GM15510 (cell line): ENCODE results near the gene SLC12A6.

ENCODE experiments used
- POLR2A ChIP-seq: IDR thresholded peaks from 3 replicates; pipeline ENCODE4 v1.6.1; 2011; ENCODE audit warnings: borderline replicate concordance; ENCODE audit not compliant: insufficient read length; ENCODE audit errors: extremely low read depth

The SLC12A6 gene

GRCh38 chr15:34360298-34360697 is 22.7 kb upstream of the SLC12A6 start:
- no peak for TF ChIP-seq POLR2A

DNA sequence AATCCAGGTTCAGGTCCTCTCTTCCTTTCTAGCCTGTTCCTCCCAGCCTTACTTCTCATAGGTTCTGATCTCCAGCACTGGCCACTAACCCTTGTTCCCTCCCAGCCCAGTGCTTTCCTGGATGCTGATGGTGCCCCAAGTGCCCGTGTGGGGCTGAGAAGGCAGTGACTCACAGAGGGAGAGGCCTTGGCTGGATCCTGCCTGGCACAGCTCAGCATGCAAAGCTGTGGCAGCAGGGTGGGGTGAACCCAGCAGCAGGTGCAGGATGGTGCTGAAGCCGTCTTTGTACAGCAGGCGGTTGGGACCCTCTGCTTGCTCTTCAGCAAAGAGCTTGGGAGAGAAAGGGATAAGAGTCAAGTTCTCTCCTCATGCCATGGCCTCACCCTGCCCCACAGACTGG is 21.8 kb upstream of the SLC12A6 start:
- no peak for TF ChIP-seq POLR2A

GRCh38 chr15:34358948-34359347 is 21.4 kb upstream of the SLC12A6 start:
- no peak for TF ChIP-seq POLR2A

DNA sequence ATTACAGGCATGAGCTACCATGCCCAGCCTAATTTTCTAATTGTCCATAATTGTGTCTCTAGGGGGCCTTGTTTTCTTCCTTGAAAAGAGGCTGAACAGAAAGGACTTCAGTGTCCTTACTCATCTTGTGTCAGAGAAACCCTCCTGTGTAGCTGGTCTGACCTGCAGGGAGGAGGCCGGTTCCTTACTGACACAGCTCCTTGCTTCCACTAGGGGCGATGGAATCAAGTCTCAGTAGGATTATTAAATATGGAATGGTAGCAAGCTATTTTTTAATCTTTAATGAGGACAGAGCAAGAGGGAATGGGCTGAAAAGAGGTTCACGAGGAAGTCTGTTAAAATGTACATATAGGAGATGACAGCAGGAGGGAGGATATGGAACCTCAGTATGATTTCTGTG is 20.8 kb upstream of the SLC12A6 start:
- no peak for TF ChIP-seq POLR2A

GRCh38 chr15:34357653-34358052 is 20.1 kb upstream of the SLC12A6 start:
- TF ChIP-seq POLR2A = no peak

DNA sequence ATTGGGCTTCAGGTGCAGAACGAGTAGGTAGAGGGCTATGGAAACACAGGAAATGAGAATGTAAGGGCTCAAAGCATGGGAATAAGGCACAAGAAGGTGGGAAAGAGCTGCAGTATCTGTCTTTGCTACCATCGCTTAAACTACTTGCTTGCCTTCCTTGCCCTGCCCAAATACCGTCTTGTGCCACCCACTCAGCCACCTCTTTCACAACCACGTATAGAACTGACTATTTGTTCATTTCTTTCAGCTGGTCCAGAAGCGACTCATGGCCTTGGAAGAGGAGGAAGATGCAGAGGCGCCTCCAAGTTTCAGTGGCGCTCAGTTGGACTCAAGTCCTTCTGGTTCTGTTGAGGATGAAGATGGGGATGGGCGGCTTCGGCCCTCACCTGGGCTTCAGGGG is 17.7 kb upstream of the SLC12A6 start:
- no peak for TF ChIP-seq POLR2A

GRCh38 chr15:34354286-34354685 is 16.7 kb upstream of the SLC12A6 start:
- TF ChIP-seq POLR2A = no peak

DNA sequence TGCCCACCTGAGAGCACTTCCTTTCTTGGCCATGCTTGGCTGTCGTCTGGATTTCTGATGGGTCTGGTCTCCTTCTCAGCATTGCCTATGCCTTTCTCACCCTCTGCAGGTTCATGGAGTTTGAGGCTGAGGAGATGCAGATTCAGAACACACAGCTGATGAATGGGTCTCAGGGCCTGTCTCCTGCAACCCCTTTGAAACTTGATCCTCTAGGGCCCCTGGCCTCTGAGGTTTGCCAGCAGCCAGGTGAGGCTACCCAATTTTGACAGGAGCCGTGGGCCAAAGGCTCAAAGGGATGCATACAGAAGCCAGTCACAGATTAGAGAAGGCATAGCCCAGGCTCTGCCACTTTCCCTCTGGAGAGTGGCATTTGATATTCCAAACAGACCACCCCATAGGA is 16.0 kb upstream of the SLC12A6 start:
- TF ChIP-seq POLR2A = no peak

GRCh38 chr15:34349769-34350168 is 12.2 kb upstream of the SLC12A6 start:
- TF ChIP-seq POLR2A = no peak

DNA sequence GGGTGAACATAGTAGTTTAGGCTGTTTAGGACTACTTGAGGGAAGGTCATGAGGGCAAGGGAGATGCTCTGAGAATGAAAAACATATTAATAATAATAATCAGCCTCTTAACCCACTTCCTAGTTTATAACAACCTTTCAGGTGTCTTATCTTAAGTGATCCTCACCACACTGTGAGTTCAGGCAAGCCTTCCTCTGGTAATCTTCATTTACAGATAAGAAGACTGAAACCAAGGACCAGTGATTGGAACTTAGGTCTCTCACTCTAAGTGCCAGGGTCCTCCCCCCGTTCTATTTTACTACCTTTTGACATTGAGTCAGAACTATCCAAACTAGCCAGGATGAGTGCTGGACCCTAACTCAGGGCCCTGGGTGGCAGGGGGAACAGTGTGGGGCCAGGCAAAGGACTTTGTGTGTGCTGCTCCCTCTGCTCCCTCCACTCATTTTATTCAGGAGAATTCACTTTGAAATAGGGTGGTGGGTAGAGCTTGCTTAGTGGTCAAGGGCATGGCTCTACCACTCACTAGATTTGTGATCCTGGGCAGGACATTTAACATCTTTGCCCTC is 11.2 kb upstream of the SLC12A6 start:
- TF ChIP-seq POLR2A = no peak

GRCh38 chr15:34347951-34348638 is 10.5 kb upstream of the SLC12A6 start:
- no peak for TF ChIP-seq POLR2A

DNA sequence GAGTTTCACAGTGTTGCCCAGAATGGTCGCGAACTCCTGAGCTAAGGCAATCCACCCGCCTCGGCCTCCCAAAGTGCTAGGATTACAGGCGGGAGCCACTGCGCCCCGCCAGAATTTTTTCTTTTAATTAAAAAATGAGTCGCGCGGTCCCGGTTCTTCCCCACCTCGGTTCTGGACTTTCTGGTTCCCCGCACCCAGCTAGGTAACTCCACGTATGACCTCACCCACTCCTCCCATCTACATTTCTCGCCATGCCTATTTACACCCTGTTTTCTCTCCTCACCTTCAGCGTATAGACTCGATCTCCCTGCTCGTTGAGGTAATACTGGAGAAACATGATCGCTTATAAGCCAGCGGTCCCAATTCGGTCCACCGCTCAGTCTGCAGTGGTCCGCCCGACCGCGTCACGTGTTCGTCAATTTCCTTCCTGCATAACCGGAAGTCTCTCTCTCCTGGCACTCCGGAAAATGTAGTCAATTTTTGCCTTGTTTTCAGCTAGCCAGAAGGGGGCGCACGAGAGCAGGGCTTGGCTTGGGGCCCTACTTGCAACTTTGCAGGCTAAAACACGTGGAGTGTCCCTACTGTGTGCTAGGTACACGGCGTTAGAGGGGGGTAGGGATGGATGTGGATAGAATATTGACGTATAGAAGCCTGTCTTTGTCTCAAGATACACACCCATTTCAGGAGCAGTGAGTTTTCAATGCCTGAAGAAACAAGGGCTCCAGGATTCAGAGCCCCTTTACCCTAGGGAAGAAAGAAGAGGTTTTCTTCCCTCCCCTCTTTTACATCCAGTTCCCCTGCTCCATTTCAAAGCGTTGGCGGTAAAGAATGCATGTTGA is 5.4 kb upstream of the SLC12A6 start, which contains the start of the genes NOP10 and NUTM1:
NOP10 (minus strand) TSS at position 400 of the 839 bp plus-strand sequence; CDS start at position 337, 63 bp downstream.
NUTM1 (plus strand) TSS at position 579 of the 839 bp plus-strand sequence. CDS start 382 bp downstream, outside the sequence.
- TF ChIP-seq POLR2A = peak; percentile 90

DNA sequence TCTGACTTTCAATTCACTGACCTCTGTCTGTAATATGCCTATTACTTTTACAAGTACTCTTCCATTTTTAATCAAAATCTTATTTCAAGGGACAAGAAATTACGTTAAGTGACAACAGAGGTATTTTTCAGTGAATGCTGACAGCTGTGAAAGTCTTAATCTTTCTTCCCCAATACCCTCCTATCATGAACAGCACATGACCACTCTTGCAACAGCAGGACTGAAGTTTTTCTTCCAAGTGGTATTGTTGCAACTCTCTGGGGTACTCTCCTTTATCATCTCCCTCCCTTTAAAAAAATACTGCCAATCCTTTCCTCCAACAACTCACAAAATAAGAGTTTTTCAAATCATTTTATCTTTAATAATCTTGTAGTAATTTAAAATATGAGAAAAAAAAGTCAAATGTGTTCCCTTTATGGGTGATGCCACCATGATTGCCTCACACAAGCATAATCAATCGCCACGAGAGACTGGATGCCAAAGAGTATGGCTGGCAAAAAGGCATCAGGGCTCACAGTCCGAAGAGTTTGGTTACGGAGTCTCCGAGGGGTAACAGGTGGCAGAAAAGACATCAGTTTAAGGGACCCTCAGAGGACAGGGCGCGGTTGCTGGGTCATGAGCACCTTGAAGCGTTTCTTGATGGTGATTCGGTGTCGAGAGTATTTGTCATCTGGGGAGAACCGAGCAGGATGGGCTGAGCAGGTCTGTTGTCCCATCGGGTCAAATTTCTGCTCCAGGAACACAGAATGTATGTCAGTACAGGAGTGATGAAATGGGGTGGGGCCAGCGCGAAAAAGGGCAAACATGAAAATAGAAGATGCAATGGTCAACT is 4.0 kb upstream of the SLC12A6 start:
- no peak for TF ChIP-seq POLR2A

DNA sequence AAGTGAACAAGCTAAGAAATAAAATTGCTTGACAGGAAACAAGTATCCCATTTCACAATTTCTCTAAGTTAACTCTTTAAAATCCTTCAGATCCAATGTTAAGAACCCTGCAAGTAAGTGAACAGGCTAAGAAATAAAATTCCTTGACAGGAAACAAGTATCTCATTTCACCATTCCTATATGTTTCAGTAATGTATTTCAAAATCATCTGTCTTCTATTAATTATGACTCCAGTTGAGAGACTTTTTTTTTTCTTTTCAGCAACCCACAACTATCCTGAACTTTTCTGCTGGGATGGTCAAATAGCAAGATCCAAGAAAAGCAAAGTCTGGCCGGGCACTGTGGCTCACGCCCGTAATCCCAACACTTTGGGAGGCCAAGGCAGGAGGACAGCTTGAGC is 2.4 kb upstream of the SLC12A6 start:
- TF ChIP-seq POLR2A = no peak

DNA sequence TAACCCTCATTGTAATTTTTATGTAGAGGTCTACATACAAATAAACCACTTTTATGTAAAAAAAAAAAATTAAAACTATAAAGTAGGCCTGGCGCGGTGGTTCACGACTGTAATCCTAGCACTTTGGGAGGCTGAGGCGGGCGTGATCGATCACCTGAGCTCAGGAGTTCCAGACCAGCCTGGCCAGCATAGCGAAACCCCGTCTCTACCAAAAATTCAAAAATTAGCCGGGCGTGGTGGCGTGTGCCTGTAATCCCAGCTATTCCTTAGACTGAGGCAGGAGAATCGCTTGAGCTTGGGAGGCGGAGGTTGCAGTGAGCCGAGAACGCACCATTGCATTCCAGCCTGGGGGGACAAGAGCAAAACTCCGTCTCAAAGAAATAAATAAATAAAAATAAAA is 766 bp upstream of the SLC12A6 start:
- no peak for TF ChIP-seq POLR2A

GRCh38 chr15:34336991-34337556 is 507 bp downstream of the SLC12A6 start:
- peak; percentile 29 for TF ChIP-seq POLR2A
